Brain microvascular endothelial cell (primary cell): Measurements from ENCODE around the gene EBF3.

Experiments used
- DNase-seq: peaks from one replicate; pipeline ENCODE4 v3.0.0-alpha.2; 2020
- H3K27ac ChIP-seq: fragments of 250-450 bp; sonication (Bioruptor Pico); 2 replicates; pipeline ENCODE4 v1.5.1; 2020; ENCODE audit warnings: mild to moderate bottlenecking, moderate library complexity
- H3K27me3 ChIP-seq: fragments of 250-450 bp; sonication (Bioruptor Pico); replicated peaks from 2 replicates; pipeline ENCODE4 v1.5.1; 2020; ENCODE audit warnings: mild to moderate bottlenecking
- H3K36me3 ChIP-seq: fragments of 250-450 bp; sonication (Bioruptor Pico); replicated peaks from 2 replicates; pipeline ENCODE4 v1.5.1; 2020; ENCODE audit warnings: mild to moderate bottlenecking
- H3K4me3 ChIP-seq: 2 replicates; pipeline ENCODE4 v1.5.1; 2011; ENCODE audit warnings: low read depth, mild to moderate bottlenecking, control low read depth, low read length, moderate library complexity
- in situ Hi-C: cut with HindIII; loops from 2 replicates; pipeline ENCODE4 v1.10.0; 2017; ENCODE audit warnings: low sequenced_read_pairs, low pct_ligation_motif_present
- TF ChIP-seq, protein P1 (sequence below): IDR thresholded peaks from 2 replicates; pipeline ENCODE4 v1.5.1; 2011; ENCODE audit warnings: low read depth, mild to moderate bottlenecking, moderate library complexity, low read length, control low read depth, inconsistent platforms; ENCODE audit errors: missing control alignments

Gene EBF3

GRCh38 chr10:129820451-129820850 is 143.6 kb downstream of the EBF3 start:
- TF ChIP-seq, protein P1, sequence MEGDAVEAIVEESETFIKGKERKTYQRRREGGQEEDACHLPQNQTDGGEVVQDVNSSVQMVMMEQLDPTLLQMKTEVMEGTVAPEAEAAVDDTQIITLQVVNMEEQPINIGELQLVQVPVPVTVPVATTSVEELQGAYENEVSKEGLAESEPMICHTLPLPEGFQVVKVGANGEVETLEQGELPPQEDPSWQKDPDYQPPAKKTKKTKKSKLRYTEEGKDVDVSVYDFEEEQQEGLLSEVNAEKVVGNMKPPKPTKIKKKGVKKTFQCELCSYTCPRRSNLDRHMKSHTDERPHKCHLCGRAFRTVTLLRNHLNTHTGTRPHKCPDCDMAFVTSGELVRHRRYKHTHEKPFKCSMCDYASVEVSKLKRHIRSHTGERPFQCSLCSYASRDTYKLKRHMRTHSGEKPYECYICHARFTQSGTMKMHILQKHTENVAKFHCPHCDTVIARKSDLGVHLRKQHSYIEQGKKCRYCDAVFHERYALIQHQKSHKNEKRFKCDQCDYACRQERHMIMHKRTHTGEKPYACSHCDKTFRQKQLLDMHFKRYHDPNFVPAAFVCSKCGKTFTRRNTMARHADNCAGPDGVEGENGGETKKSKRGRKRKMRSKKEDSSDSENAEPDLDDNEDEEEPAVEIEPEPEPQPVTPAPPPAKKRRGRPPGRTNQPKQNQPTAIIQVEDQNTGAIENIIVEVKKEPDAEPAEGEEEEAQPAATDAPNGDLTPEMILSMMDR, result no peak
- Histone ChIP-seq H3K27ac (no peak overlapping the region), H3K36me3 (no peaks in the 10 kb centered on the region), H3K4me3 (no peak overlapping the region), H3K27me3 (no peaks in the 10 kb centered on the region)
- in situ Hi-C loops, result no loop called here
- DNase-seq, result no peak

DNA sequence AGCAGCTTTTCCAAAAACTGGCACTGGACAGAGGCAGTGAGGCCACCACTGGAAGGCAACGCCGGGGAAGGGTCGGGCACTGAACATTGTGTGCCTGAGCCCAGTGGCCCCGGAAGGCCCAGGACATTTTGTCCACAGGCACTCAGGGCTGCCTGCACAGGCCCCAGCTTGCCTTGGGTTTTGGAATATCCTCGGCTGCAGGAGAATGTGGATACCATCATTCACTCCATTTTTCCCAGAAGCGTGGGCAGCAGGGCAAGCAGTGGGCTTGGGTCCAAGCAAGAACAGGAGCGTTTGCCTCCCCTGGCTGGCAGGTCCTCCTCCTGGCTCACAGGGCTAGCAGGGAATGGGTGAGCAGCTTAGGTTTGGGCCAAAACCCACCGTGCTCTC is 147.4 kb downstream of the EBF3 start:
- Histone ChIP-seq H3K4me3 (no peak overlapping the region), H3K36me3 (no peaks in the 10 kb centered on the region)

DNA sequence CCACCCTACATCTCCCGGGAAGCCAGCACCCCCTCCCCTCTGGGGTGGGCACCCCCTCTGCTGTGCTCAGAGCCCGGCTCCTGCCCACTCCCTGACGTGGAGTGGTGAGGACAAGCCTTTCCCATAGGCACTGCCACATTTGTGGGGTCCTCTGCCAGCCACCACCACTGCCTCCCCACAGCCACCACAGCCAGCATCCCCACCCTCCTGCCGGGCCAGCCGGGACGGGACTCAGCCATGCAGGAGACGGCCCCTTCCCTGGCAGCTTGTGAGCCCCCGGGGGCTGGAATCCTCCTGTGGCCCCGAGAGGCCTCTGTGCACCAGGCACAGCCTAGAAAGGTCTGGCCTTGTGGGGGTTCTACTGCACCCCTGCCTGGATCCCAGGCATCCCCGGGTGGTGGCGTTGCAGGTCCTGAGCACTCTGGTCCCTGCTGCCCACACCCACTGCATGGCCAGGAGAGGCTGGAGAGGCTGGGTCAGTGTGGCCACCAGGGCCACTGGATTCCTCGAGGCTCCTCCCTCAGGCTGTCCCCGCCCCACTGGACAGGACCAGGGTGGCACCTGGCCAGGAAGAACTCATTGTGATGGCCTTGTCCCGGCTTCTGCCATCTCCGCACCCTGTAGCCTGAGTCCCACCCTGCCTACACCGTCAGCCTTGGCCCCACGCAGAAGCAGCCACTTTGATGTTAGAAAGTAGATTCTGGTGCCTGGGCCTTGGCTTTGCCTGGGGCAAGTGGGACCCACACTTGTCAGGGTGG is 148.0 kb downstream of the EBF3 start:
- in situ Hi-C loops, result no loop called here
- H3K4me3 ChIP-seq, result no peak overlapping the region
- no peak overlapping the region for H3K27ac ChIP-seq
- TF ChIP-seq, protein P1, result no peak
- no peaks in the 10 kb centered on the region for H3K36me3 ChIP-seq
- no peaks in the 10 kb centered on the region for H3K27me3 ChIP-seq
- DNase-seq, result no peak

More for the DNA sequence above, 147.4 kb downstream of the EBF3 start:
- Histone ChIP-seq H3K27me3 (no peaks in the 10 kb centered on the region), H3K27ac (no peak overlapping the region)
- no peak for DNase-seq
- TF ChIP-seq, protein P1, result no peak
- in situ Hi-C loops, result no loop called here

GRCh38 chr10:129814681-129815646 is 149.1 kb downstream of the EBF3 start:
- Histone ChIP-seq H3K27me3 (no peaks in the 10 kb centered on the region), H3K36me3 (no peaks in the 10 kb centered on the region), H3K27ac (no peak overlapping the region), H3K4me3 (no peak overlapping the region)
- TF ChIP-seq, protein P1, result no peak
- DNase-seq, result no peak
- in situ Hi-C loops, result no loop called here

- TF ChIP-seq, protein P1, result no peak
- in situ Hi-C loops, result no loop called here
- Histone ChIP-seq H3K27me3 (no peaks in the 10 kb centered on the region), H3K4me3 (no peak overlapping the region), H3K27ac (no peak overlapping the region), H3K36me3 (no peaks in the 10 kb centered on the region)
- no peak for DNase-seq
Observed at GRCh38 chr10:129812398-129812797, 151.7 kb downstream of the EBF3 start.
